C4-2B (cell line): Measurements from ENCODE around the gene M6PR.

Source experiments
- CTCF ChIP-seq: fragments of 450-650 bp; conservative IDR thresholded peaks from 2 replicates; pipeline ENCODE4 v1.5.1; 2017; ENCODE audit warnings: mild to moderate bottlenecking
- ZFX ChIP-seq: fragments of 450-650 bp; IDR thresholded peaks from 2 replicates; pipeline ENCODE4 v1.6.1; 2017

- TF ChIP-seq CTCF (no peak), ZFX (no peak)
Observed at GRCh38 chr12:8956772-8957171, 7.3 kb upstream of the M6PR start.
